ENCODE data around the gene LINC01488. TPM values are rescaled to one million over a fixed set of nuclear protein-coding genes. Genes with fewer than 3 reads are reported as not detected.

The LINC01488 gene
- total and polyA plus RNA-seq, 9 of the 15 experiments (the other 6 are each of a cell fraction or from before 2014, with no cell fraction given): not detected

DNA sequence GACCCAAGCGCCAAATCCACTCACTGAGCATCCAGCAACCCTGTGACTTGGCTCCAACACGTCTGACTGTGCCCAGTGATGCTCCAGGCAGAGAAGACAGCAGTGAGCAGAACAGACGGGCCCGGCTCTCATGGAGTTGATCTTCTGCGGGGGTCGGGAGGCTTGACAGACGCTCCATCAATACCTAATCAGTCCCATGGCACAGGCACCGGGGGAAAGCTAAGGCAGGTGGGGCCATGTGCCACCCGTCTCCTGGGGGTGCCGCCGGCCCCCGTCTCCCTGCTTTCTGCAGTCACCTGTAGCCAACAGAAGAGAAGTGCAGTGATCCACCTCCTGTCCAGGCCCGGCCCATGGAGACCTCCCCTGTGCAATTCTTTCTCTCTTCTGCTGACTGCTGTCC, 47.5 kb downstream of the LINC01488 start:
- no peak for TF ChIP-seq TFAP4 (CRISPR knock-in tag; IDR thresholded peaks at IDR 0.05; ENCODE audit: borderline replicate concordance)
- TF ChIP-seq, protein P1, sequence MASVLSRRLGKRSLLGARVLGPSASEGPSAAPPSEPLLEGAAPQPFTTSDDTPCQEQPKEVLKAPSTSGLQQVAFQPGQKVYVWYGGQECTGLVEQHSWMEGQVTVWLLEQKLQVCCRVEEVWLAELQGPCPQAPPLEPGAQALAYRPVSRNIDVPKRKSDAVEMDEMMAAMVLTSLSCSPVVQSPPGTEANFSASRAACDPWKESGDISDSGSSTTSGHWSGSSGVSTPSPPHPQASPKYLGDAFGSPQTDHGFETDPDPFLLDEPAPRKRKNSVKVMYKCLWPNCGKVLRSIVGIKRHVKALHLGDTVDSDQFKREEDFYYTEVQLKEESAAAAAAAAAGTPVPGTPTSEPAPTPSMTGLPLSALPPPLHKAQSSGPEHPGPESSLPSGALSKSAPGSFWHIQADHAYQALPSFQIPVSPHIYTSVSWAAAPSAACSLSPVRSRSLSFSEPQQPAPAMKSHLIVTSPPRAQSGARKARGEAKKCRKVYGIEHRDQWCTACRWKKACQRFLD (CRISPR knock-in tag; IDR thresholded peaks at IDR 0.05): no peak
- TF ChIP-seq CCNT2 (IDR thresholded peaks at IDR 0.05; ENCODE audit: borderline replicate concordance, extremely low read depth, insufficient read length, low read depth, low read length): no peak
- no peak for TF ChIP-seq NR2C2 (CRISPR knock-in tag; IDR thresholded peaks at IDR 0.05)
- TF ChIP-seq NR2C2 (tag; IDR thresholded peaks at IDR 0.05): no peak
- no peak for TF ChIP-seq GABPB2 (CRISPR knock-in tag; conservative IDR thresholded peaks at IDR 0.05)
- no peak for TF ChIP-seq ZNF551 (CRISPR knock-in tag; IDR thresholded peaks at IDR 0.05)
- TF ChIP-seq ATF2 (CRISPR knock-in tag; IDR thresholded peaks at IDR 0.05): no peak
- no peak for TF ChIP-seq SMAD3 (CRISPR knock-in tag; conservative IDR thresholded peaks at IDR 0.05)
- no peak for TF ChIP-seq SREBF1 (IDR thresholded peaks at IDR 0.05; ENCODE audit: borderline replicate concordance, low read depth, low read length)
- no peak for TF ChIP-seq MTA2 (IDR thresholded peaks at IDR 0.05; ENCODE audit: low read depth)
- intact Hi-C loops (cut with micrococcal nuclease) (no loop called here), in situ Hi-C loops (cut with MboI) (no loop called here)
- no peak overlapping the region for H3K4me3 ChIP-seq
- H2AFZ ChIP-seq (ENCODE audit: low read depth, low read length): no peak overlapping the region
- H3K4me2 ChIP-seq (ENCODE audit: insufficient read depth, low read length): no peak overlapping the region
- FAIRE-seq: no peak
- CTCF ChIA-PET (ENCODE audit: low intra/inter-chr PET ratio): no interaction called here
- peaks cover 13 to 70% of the 10 kb centered on the region in 2 experiments for H3K27me3 ChIP-seq (ENCODE audit: control insufficient read depth in 2 of 2, insufficient read depth in 2 of 2, low read length in 2 of 2)
- no peak overlapping the region for H3K27ac ChIP-seq (ENCODE audit: extremely low read depth, low read depth, low read length)
- BruUV-seq (replicated peaks): no TSS peak
- POLR2A ChIA-PET: no interaction called here
- H3K4me1 ChIP-seq (replicated peaks in 1 of 2; ENCODE audit: control insufficient read depth in 2 of 2, insufficient read depth in 2 of 2, low read length in 2 of 2): peaks cover 0 to 28% of the 10 kb centered on the region in 2 experiments; a peak in 4 of 5 replicates
- no peak overlapping the region for H3K9ac ChIP-seq (ENCODE audit: insufficient read depth in 1 of 2, low read depth in 2 of 2, low read length in 2 of 2)
- DNase-seq (ENCODE audit: extremely low read depth in 1 of 4, low spot score in 3 of 4): no peak
- no peaks in the 10 kb centered on the region for H3K9me1 ChIP-seq (ENCODE audit: control insufficient read depth, insufficient read depth, low read length)
- no peaks in the 10 kb centered on the region for H3K36me3 ChIP-seq (ENCODE audit: control insufficient read depth, insufficient read depth, low read length)
- H4K20me1 ChIP-seq (replicated peaks; ENCODE audit: control insufficient read depth, insufficient read depth, low read length): no peaks in the 10 kb centered on the region
- 7% methylated on average over 13 of the region's 13 CpGs for WGBS (ENCODE audit: insufficient coverage, low coverage, missing lambda C conversion rate)
- no peak for ATAC-seq
- H3K79me2 ChIP-seq (ENCODE audit: control insufficient read depth, insufficient read depth, low read length): no peaks in the 10 kb centered on the region
- no peaks in the 10 kb centered on the region for H3K9me3 ChIP-seq (replicated peaks; ENCODE audit: control insufficient read depth, insufficient read depth, low read depth, low read length)

Measured in K562 (cell line).